OCI-LY1 (cell line): ENCODE data around the gene LRRC9.
"Not testable (repeated sequence)": the region's sequence is repeated elsewhere in the genome, so short reads cannot be mapped to it uniquely, and the experiment has no call there.

Experiments
- CTCF ChIP-seq: fragments of 200-600 bp; sonication (generic), shearing (Covaris generic); IDR thresholded peaks from 2 replicates; pipeline ENCODE4 v1.5.1; 2017; ENCODE audit warnings: mild to moderate bottlenecking, antibody characterized with exemption, low read length, moderate library complexity, mixed read lengths
- EZH2 ChIP-seq: fragments of 200-600 bp; sonication (generic), shearing (Covaris generic); IDR thresholded peaks from 2 replicates; pipeline ENCODE4 v1.8.0; 2017; ENCODE audit warnings: borderline replicate concordance, mixed run types, mild to moderate bottlenecking, antibody characterized with exemption, low read length, moderate library complexity, mixed read lengths

- TF ChIP-seq CTCF, EZH2: not testable (repeated sequence)
These were observed 37.9 kb downstream of the LRRC9 start for GRCh38 chr14:59957890-59958289.
